Activated naive CD8-positive, alpha-beta T cell treated with anti-CD3 and anti-CD28 coated beads, Interleukin-2, amount 50 U/mL, for 24 hours (primary cell): Measurements from ENCODE around the gene PLEKHF1.
"Not testable (repeated sequence)": the region's sequence is repeated elsewhere in the genome, so short reads cannot be mapped to it uniquely, and the experiment has no call there.

Experiments
- ATAC-seq: fragments of 150-1000 bp; cut with Tn5 transposase; one replicate; pipeline ENCODE4 v1.10.0; 2021
- DNase-seq: peaks from one replicate; pipeline ENCODE4 v3.0.0; 2021
- H3K27ac Mint-ChIP-seq: one replicate; pipeline ENCODE4 v1.8.0; 2021; ENCODE audit warnings: mild to moderate bottlenecking, mixed read lengths
- H3K27me3 Mint-ChIP-seq: one replicate; pipeline ENCODE4 v1.8.0; 2021; ENCODE audit warnings: mixed read lengths
- H3K36me3 Mint-ChIP-seq: one replicate; pipeline ENCODE4 v1.8.0; 2021; ENCODE audit warnings: low read depth, mixed read lengths
- H3K4me1 Mint-ChIP-seq: one replicate; pipeline ENCODE4 v1.8.0; 2021; ENCODE audit warnings: mixed read lengths
- H3K4me3 Mint-ChIP-seq: one replicate; pipeline ENCODE4 v1.8.0; 2021; ENCODE audit warnings: mild to moderate bottlenecking, moderate library complexity, mixed read lengths
- H3K9me3 Mint-ChIP-seq: one replicate; pipeline ENCODE4 v1.8.0; 2021; ENCODE audit warnings: mixed read lengths

Gene PLEKHF1, protein sequence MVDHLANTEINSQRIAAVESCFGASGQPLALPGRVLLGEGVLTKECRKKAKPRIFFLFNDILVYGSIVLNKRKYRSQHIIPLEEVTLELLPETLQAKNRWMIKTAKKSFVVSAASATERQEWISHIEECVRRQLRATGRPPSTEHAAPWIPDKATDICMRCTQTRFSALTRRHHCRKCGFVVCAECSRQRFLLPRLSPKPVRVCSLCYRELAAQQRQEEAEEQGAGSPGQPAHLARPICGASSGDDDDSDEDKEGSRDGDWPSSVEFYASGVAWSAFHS

DNA sequence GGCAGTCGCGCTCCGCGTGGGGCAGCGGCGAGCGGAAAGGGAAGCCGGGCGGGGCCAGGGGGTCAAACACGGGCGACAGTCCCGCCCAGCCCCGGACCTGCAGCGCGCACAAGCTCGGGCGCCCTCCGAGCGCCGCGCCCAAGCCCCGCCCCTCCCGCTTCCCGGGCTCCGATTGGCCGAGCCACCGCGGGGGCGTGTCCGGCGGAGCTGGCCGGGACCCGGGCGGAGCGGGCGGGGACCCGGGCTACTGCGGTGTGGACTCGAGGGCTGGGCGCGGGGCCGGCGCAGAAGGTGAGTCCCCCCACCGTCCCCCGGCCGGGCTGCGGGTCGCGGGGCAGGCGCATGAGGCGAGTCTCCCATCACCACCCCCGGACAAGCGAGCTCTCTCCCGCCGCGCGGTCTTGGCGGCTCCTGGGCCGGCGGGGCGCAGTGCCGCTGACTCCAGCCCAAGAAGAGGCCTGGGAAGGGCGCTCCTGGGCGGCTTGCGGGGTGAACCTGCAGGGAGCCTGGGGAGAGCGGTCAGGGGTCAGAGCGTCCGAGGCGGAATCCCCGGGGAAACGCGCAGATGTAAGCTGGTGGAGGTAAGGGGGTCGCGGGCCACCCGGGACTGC lies at the start of gene PLEKHF1:
Gene PLEKHF1, plus strand, starts transcription at position 247 of the 611 bp plus-strand sequence. CDS start 8,379 bp downstream, outside the sequence.
- DNase-seq (peak; percentile 93), ATAC-seq (peak; percentile 76)
- Mint-ChIP-seq H3K9me3 (no peaks in the 10 kb centered on the region), H3K4me1 (peaks cover 75% of the 10 kb centered on the region), H3K36me3 (peaks cover 12% of the 10 kb centered on the region), H3K27ac (peak within 1 kb of the TSS; percentile 75), H3K4me3 (peak within 1 kb of the TSS; percentile 89), H3K27me3 (no peaks in the 10 kb centered on the region)

DNA sequence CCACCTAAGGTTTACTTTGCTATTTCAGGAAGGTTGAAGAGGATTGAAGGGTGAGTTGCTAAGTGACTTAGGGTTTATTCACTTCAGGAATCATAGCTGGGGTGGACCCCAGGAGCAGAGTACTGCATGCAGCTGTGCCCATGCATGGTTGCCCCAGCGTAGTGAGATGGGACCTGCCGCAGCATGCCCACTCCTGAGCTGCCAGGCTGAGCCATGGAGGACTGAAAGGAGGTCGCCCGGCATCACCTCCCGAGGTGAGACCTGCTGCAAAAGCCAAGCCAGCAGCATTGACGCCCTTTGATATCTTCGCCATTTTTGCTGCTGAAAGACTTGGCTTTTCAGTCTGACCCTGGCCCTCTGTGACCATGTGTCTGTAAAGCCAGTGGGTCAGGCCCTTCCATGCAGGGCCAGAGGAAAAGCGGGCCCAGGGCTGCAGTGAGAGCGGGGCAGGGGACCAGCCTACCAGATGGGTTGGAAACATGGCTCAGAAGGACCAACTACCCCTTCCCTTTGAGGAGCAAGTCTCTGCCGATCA lies 49.3 kb upstream of the PLEKHF1 start:
- no peak overlapping the region for H3K27ac Mint-ChIP-seq
- H3K4me3 Mint-ChIP-seq = no peak overlapping the region
- H3K9me3 Mint-ChIP-seq = no peaks in the 10 kb centered on the region
- ATAC-seq (no peak), DNase-seq (no peak)
- H3K27me3 Mint-ChIP-seq = no peaks in the 10 kb centered on the region
- H3K4me1 Mint-ChIP-seq = peaks cover 22% of the 10 kb centered on the region
- peaks cover 27% of the 10 kb centered on the region for H3K36me3 Mint-ChIP-seq

DNA sequence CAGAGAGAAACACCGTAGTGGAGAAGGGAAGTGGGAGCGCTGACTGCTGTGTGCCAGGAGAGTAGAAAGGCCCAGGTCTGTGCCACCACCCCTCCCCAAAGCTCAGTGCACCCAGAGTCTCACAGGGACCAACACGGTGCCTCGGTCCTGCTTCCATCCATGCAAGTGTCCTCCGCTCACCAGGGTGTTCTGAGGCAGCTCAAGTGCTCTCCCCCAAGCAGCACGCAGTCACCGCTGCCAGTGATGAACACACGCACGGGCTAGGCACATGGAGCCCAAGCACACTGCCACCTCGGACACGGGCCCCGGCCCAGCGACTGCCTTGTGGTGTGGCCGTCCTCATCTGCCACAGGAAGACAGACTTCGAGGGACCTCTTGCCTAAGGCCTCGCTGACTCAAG lies 48.7 kb upstream of the PLEKHF1 start:
- Mint-ChIP-seq H3K27ac (no peak overlapping the region), H3K4me3 (no peak overlapping the region), H3K4me1 (peaks cover 23% of the 10 kb centered on the region), H3K36me3 (peaks cover 24% of the 10 kb centered on the region), H3K9me3 (no peaks in the 10 kb centered on the region), H3K27me3 (no peaks in the 10 kb centered on the region)
- no peak for ATAC-seq
- DNase-seq = no peak

DNA sequence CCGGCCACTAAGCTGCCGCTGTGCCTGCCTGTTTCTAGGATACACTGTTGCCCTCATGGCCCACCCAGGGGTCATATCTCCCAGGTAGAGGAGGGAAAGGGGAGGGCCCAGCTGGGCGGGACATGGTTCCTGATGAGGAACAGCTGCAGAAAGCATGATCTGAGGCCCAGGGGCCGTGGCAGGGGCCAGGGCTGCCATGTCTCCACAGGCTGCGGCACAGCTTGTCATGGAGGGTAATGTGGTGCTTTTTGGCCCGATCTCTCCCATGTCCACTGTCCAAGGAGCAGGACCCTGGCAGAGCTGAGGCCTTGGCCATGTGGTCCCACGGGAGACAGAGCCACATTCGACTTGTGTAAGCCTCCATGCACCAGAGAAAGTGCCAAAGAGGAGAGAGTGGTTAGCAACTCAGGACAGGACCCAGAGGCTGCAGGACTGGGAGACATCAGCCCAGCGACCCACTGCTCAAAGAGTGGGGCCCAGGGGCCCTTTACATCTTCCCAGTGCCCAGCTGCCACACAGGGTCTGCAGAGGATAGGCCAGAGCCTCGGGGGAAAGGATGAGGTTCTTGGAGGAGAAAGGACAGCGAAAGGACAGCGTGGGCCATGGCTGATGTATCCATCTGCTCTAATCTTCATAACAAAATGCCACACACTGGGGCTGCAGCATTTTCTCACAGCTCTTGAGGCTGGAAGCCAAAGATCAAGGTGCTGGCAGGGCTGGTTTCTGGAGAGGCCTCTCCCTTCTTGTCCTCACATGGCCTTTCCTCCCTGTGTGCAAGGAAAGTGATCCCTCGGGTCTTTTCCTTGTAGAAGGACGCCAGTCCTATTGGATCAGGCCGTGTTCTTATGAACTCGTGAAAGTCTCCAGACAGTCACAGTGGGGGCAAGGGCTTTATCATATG lies 47.6 kb upstream of the PLEKHF1 start:
- DNase-seq (no peak), ATAC-seq (no peak)
- Mint-ChIP-seq H3K9me3 (no peaks in the 10 kb centered on the region), H3K27me3 (no peaks in the 10 kb centered on the region), H3K4me3 (no peak overlapping the region), H3K4me1 (peaks cover 28% of the 10 kb centered on the region), H3K36me3 (peaks cover 16% of the 10 kb centered on the region), H3K27ac (no peak overlapping the region)

DNA sequence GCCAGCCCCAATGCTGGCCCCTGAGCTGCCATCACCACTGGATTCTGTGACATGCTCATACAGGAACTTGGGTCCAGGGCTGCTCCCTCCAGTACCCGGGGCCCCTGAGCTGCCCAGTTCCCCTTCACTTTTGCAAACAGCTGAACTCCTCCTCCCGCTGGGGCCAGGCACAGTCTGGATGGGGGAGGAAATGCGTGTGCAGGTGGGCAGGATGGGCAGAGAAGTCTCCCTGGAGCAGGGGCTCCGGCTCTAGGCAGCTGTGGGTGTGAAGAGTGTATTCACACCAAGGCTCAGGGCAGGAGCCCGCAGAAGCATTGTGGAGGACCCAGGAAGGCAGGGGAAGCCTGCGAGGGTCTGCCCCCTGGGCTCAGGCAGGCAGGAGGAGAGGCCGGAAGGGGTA lies 46.8 kb upstream of the PLEKHF1 start:
- H3K27ac Mint-ChIP-seq = no peak overlapping the region
- H3K27me3 Mint-ChIP-seq = no peaks in the 10 kb centered on the region
- DNase-seq = no peak
- H3K4me3 Mint-ChIP-seq = no peak overlapping the region
- ATAC-seq = no peak
- H3K4me1 Mint-ChIP-seq = peaks cover 36% of the 10 kb centered on the region
- H3K36me3 Mint-ChIP-seq = peaks cover 11% of the 10 kb centered on the region
- no peaks in the 10 kb centered on the region for H3K9me3 Mint-ChIP-seq

DNA sequence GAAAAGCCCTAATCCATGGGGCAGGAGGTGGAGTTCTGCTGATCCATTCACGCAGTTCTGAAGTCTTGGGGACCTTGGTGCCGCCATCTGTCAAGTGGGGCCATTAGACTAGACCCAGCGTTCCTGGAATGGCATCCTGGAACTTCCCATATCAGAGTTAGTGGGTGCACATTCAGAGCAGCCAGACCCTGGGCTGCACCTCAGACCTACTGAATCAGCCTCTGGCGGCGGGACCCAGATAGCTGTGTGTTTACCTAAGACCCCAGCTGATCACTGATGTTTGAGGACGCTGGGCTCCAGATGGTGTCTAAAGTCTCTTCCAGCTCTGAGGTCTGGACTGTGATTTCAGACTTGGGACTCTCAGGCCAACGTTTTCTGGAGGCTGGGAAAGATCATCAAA lies 46.4 kb upstream of the PLEKHF1 start:
- Mint-ChIP-seq H3K4me3 (no peak overlapping the region), H3K4me1 (peaks cover 41% of the 10 kb centered on the region), H3K27ac (no peak overlapping the region), H3K27me3 (no peaks in the 10 kb centered on the region), H3K36me3 (peaks cover 11% of the 10 kb centered on the region), H3K9me3 (no peaks in the 10 kb centered on the region)
- ATAC-seq (no peak), DNase-seq (no peak)

DNA sequence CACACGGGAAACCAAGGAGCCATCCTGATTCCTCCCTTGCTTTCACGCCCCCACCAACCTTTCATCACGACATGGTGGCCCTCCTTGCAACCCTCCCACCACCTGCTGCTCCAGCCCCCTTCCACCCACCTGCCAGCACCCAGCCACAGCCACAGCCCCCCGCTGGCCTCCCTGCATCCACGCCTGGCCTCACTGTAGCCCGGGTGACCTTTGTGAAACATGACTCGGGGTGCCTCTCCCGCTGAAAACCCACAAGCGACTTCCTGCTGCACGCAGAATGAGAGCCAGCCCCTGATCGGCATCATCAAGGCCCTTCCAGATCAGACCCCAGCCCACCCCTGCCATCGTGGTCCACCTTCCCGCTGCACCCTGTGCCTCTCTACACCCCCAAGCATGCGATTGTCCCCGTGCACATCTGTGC lies 44.3 kb upstream of the PLEKHF1 start:
- ATAC-seq (peak; percentile 70), DNase-seq (peak; percentile 79)
- Mint-ChIP-seq H3K4me1 (peaks cover 54% of the 10 kb centered on the region), H3K36me3 (no peaks in the 10 kb centered on the region), H3K4me3 (peak overlapping the region; percentile 48), H3K9me3 (no peaks in the 10 kb centered on the region), H3K27me3 (no peaks in the 10 kb centered on the region), H3K27ac (peak overlapping the region; percentile 63)

DNA sequence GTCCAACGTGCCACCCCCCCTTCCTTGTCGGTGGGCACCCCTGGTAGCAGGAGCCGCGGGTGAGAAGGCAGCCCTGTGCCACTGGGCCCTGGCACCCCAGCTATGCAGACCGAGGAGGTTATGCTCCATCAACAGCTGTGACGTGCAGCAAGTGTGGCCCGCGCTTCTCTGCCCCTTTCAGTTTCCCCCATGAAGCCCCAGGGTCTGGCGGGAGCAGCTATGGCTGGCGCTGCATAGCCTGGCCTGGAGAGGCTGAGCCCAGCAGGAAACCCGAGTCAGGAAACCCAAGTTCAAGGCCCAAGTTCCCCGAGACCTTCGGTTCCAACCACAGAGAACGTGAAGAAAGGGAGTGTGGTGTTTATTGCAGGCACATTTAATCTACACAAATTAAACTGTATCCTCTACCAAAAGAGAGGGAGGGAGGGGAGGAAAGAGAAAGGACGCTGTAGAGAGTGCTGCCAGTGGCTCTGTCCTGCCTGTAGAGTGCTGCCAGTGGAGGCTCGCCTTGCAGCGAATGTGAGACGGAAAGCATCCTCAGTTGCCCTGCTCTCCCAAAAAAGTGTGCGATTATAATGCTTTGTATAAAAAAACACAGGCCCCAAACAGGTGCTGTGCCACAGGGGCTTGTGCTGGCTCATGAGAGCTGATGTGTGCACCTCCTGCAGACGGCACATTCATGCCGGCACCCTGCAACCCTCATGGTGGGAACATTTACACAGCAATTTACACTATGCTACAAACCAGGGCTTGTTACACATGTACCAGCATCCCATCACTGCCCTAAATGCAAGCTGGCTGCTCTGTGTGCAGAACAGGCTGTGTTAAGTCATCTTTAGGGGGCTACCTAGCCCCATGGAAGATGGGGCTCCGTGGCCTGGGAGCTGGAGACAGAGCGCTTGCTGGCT lies 42.8 kb upstream of the PLEKHF1 start:
- H3K36me3 Mint-ChIP-seq = no peaks in the 10 kb centered on the region
- peak; percentile 22 for ATAC-seq
- H3K4me3 Mint-ChIP-seq = peak overlapping the region; percentile 48
- peaks cover 55% of the 10 kb centered on the region for H3K4me1 Mint-ChIP-seq
- H3K27me3 Mint-ChIP-seq = no peaks in the 10 kb centered on the region
- no peaks in the 10 kb centered on the region for H3K9me3 Mint-ChIP-seq
- H3K27ac Mint-ChIP-seq = peak overlapping the region; percentile 47
- DNase-seq = peak; percentile 51

DNA sequence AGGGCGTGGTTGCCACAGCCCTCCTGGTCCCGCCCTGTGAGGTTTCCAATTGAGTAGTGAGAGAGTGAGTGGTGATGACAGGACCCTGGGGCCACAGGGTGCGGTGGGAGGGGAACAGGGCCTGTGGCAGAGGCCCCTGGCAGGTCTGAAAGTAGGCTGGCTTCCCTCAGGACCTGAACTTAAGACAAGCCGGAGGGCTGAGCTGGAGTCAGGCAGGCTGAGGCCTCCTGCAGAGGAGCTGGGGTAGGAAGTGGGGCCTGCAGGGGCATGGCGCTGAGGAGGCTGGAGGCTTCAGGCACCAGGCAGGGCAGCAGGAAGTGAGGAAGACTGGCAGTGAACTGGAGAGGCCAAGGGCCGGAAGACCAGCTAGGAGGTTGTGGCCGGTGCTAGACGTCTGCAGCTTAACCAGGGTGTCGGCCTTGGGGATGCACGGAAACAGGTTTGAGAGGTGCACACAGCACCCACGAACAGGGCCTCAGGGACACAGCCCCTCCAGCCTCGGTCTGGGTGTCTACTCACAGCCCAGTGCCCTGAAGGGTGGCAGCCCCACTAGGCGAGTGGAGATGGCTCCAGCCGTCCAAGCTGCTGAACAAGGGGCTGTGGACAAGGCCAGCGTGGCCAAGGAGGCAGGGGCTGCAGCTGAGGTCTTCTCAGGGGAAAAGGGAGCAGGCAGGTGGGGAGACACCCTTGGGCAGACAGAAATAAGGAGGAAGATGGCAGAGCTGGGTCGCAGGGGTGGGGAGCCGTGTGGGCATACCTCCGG lies 41.4 kb upstream of the PLEKHF1 start:
- Mint-ChIP-seq H3K36me3 (no peaks in the 10 kb centered on the region), H3K4me3 (peak overlapping the region; percentile 82), H3K4me1 (peaks cover 55% of the 10 kb centered on the region), H3K9me3 (no peaks in the 10 kb centered on the region), H3K27me3 (no peaks in the 10 kb centered on the region), H3K27ac (peak overlapping the region; percentile 86)
- ATAC-seq = peak; percentile 91
- DNase-seq = peak; percentile 73

DNA sequence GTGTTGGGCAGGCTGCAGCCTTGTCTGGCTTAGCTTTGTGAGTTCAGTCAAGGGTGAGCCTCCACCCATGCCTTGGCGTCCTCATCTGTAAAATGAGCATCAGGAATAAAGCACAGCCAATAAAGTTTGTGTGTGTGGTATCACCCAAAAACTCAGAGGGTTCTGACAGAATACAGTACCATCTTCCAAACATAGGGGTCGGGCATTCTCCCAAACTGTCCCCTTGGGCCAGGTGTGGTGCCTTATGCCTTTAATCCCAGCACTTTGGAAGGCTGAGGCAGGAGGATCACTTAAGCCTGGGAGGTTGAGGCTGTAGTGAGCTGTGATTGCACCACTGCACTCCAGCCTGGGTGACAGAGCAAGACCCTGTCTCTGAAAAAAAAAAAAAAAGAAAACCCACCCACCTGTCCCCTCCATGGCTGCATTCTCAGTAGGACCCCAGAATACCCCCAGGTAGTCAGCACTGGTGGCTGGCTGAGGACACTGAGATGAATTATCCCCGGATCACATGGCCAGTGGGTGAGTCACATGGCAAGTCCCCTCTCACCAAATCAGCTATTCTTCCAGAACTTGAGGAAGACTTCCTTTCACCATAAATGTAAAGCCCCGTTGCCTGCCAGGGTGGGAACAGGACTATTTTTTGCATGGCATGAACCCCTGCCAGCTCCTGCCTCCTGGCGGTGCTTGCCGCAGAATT lies 40.6 kb upstream of the PLEKHF1 start:
- H3K27me3 Mint-ChIP-seq = no peaks in the 10 kb centered on the region
- H3K36me3 Mint-ChIP-seq = no peaks in the 10 kb centered on the region
- DNase-seq (no peak), ATAC-seq (no peak)
- peak overlapping the region; percentile 86 for H3K27ac Mint-ChIP-seq
- peaks cover 55% of the 10 kb centered on the region for H3K4me1 Mint-ChIP-seq
- peak overlapping the region; percentile 82 for H3K4me3 Mint-ChIP-seq
- no peaks in the 10 kb centered on the region for H3K9me3 Mint-ChIP-seq

DNA sequence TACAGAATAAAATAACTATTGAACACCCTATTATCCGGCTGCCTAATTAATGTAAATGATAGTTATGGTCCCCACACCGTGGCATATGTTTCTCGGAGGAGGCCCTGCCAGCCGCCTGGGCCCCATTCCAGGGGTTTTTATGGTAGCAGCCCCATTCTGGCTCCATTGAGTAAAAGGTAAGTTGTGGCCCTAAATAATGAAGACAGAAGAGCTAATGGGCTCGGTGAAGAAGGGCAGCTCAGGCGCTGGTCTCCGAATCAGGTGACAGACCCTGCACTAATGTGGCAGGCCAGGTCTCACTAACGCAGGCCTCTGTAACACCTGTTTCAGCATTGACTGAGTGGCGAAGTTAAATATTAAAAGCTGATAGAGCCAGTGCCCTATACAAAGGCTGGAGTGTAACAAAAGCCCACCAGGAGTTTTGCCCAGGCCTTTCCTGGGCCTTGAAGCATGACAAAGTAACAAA lies 40.0 kb upstream of the PLEKHF1 start:
- H3K9me3 Mint-ChIP-seq = no peaks in the 10 kb centered on the region
- H3K4me1 Mint-ChIP-seq = peaks cover 51% of the 10 kb centered on the region
- H3K27me3 Mint-ChIP-seq = no peaks in the 10 kb centered on the region
- no peaks in the 10 kb centered on the region for H3K36me3 Mint-ChIP-seq
- no peak overlapping the region for H3K4me3 Mint-ChIP-seq
- H3K27ac Mint-ChIP-seq = peak overlapping the region; percentile 22
- DNase-seq = no peak
- no peak for ATAC-seq

DNA sequence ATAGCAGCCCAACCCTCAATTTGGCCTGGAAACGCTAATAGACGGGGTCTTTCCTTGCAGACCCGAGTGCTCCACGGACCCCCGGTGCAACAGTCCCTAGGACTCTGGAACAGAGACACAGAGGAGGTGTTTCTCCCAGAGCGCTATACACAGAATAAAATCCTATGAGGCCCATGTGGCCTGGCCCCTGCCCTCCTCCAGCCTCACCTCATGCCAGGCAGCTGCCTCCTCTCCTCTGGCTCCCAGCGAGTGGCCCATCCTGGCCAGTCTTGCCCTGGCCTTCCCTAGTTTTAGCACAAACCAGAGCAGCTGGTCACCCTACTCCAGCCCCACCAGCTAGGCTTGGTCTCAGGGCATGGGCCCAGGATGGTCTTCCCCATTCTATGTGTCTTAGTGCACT lies 38.9 kb upstream of the PLEKHF1 start:
- Mint-ChIP-seq H3K4me3 (no peak overlapping the region), H3K36me3 (no peaks in the 10 kb centered on the region), H3K4me1 (peaks cover 39% of the 10 kb centered on the region), H3K27me3 (no peaks in the 10 kb centered on the region), H3K9me3 (no peaks in the 10 kb centered on the region), H3K27ac (no peak overlapping the region)
- ATAC-seq = no peak
- no peak for DNase-seq

DNA sequence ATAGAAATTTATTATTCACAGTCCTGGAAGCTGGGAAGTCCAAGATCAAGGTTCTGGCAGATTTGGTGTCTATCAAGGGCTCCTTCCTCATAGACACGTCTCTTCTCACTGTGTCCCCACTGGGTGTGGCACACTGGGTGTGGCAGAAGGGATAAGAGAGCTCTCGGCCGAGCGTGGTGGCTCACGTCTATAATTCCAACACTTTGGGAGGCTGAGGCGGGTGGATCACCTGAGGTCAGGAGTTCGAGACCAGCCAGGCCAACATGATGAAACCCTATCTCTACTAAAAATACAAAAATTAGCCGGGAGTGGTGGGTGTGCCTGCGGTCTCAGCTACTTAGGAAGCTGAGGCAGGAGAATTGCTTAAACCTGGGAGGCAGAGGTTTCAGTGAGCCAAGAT lies 38.4 kb upstream of the PLEKHF1 start:
- H3K4me1 Mint-ChIP-seq = peaks cover 35% of the 10 kb centered on the region
- H3K9me3 Mint-ChIP-seq, H3K36me3 Mint-ChIP-seq, DNase-seq, ATAC-seq, H3K27me3 Mint-ChIP-seq, H3K27ac Mint-ChIP-seq, H3K4me3 Mint-ChIP-seq: not testable (repeated sequence)
